Uterus (tissue), 4 donors: ENCODE measurements around the gene NQO2. TPM values are rescaled to one million over a fixed set of nuclear protein-coding genes. Genes with fewer than 3 reads are reported as not detected.
A peak's percentile ranks its signal among the peaks of the same experiment; 100 is the strongest.

Source experiments
- DNase-seq, 2 donors: peaks; one replicate each; pipeline ENCODE4 v3.0.0-alpha.2; 2019 to 2020
- H3K27ac ChIP-seq, 2 donors: fragments of 200-600 bp; sonication (generic); 1 replicate in 1 of 2; 2 replicates in 1 of 2; pipeline ENCODE4 v1.5.1; 2016 to 2018
- H3K27me3 ChIP-seq, 2 donors: fragments of 200-600 bp; sonication (generic); one replicate each; pipeline ENCODE4 v1.5.1; 2018 to 2019; ENCODE audit warnings: control low read depth in 1 of 2
- H3K36me3 ChIP-seq, 2 donors: fragments of 200-600 bp; sonication (generic); one replicate each; pipeline ENCODE4 v1.5.1; 2019; ENCODE audit warnings: control low read depth in 1 of 2
- H3K4me1 ChIP-seq, 2 donors: fragments of 200-600 bp; sonication (generic); one replicate each; pipeline ENCODE4 v1.5.1; 2018 to 2019; ENCODE audit warnings: control low read depth in 1 of 2
- H3K4me3 ChIP-seq, 2 donors: fragments of 200-600 bp; sonication (generic); 1 replicate in 1 of 2; 2 replicates in 1 of 2; pipeline ENCODE4 v1.5.1; 2018 to 2019; ENCODE audit warnings: mild to moderate bottlenecking in 1 of 2
- H3K9me3 ChIP-seq, 2 donors: fragments of 200-600 bp; sonication (generic); one replicate each; pipeline ENCODE4 v1.5.1; 2019; ENCODE audit warnings: control low read depth in 1 of 2
- CTCF ChIP-seq, 4 experiments: fragments of 200-600 bp in 2 of 4; fragments of 450-650 bp in 2 of 4; sonication (generic) in 2 of 4; IDR thresholded peaks; one replicate each; pipeline ENCODE4 v1.5.1; 2016 to 2019; ENCODE audit warnings: antibody characterized with exemption in 4 of 4, mild to moderate bottlenecking in 2 of 4, moderate library complexity in 1 of 4
- POLR2A ChIP-seq, 2 donors: fragments of 450-650 bp; IDR thresholded peaks; one replicate each; pipeline ENCODE4 v1.6.1; 2016; ENCODE audit warnings: antibody characterized with exemption in 2 of 2, mild to moderate bottlenecking in 1 of 2, moderate library complexity in 1 of 2
- intact Hi-C: fragments of 100-400 bp; cut with DNase I; formaldehyde crosslinking; loops from one replicate; pipeline ENCODE4 v1.15.1; 2023; ENCODE audit warnings: low total_unique reads
- total RNA-seq, 4 donors: library from RNA; depleted of rRNA in 3 of 4; stranded (reverse); fragments of >200 nt in 3 of 4; gene quantifications; one replicate each; pipeline versions ENCODE4 v1.1.0 to v1.2.4, GENCODE V29; 2014 to 2023
- donor health status: DM: yes; HTN: yes; CAD: no.

Gene NQO2
- total RNA-seq, 4 donors from 2014 or later: 7.8 to 50.3 (median 21.6) TPM

GRCh38 chr6:2953098-2953497 is 46.6 kb upstream of the NQO2 start:
- H3K4me1 ChIP-seq: no peaks in the 10 kb centered on the region
- peak overlapping the region; percentile 64 to 77 for H3K27ac ChIP-seq
- no peaks in the 10 kb centered on the region for H3K27me3 ChIP-seq
- no peak overlapping the region for H3K4me3 ChIP-seq
- TF ChIP-seq POLR2A (IDR thresholded peaks at IDR 0.05) (no peak), CTCF (IDR thresholded peaks at IDR 0.05) (no peak)
- intact Hi-C loops: no loop called here
- no peak for DNase-seq
- H3K9me3 ChIP-seq: no peaks in the 10 kb centered on the region
- no peaks in the 10 kb centered on the region for H3K36me3 ChIP-seq

- H3K9me3 ChIP-seq: no peaks in the 10 kb centered on the region
- TF ChIP-seq POLR2A (IDR thresholded peaks at IDR 0.05) (no peak), CTCF (IDR thresholded peaks at IDR 0.05) (no peak)
- intact Hi-C loops: no loop called here
- no peaks in the 10 kb centered on the region for H3K36me3 ChIP-seq
- H3K4me1 ChIP-seq: no peaks in the 10 kb centered on the region
- peak overlapping the region; percentile 45 to 49 for H3K27ac ChIP-seq
- H3K27me3 ChIP-seq: no peaks in the 10 kb centered on the region
- DNase-seq: no peak
- H3K4me3 ChIP-seq: no peak overlapping the region
Observed at GRCh38 chr6:2956930-2957685, 42.6 kb upstream of the NQO2 start.

- no peaks in the 10 kb centered on the region for H3K27me3 ChIP-seq
- no peak for DNase-seq
- H3K4me3 ChIP-seq: no peak overlapping the region
- no peaks in the 10 kb centered on the region for H3K4me1 ChIP-seq
- H3K27ac ChIP-seq: peak overlapping the region; percentile 45 to 49
- H3K9me3 ChIP-seq: no peaks in the 10 kb centered on the region
- TF ChIP-seq POLR2A (IDR thresholded peaks at IDR 0.05): no peak
- no peak for TF ChIP-seq CTCF (IDR thresholded peaks at IDR 0.05)
- intact Hi-C loops: no loop called here
- H3K36me3 ChIP-seq: no peaks in the 10 kb centered on the region
Observed at GRCh38 chr6:2957696-2958330, 41.9 kb upstream of the NQO2 start.

GRCh38 chr6:2958331-2958711 is 41.4 kb upstream of the NQO2 start:
- no peaks in the 10 kb centered on the region for H3K9me3 ChIP-seq
- H3K27ac ChIP-seq: peak overlapping the region; percentile 45 to 49
- DNase-seq: no peak
- H3K4me1 ChIP-seq: peaks cover 0 to under 1% of the 10 kb centered on the region in 2 donors
- H3K27me3 ChIP-seq: no peaks in the 10 kb centered on the region
- H3K4me3 ChIP-seq: no peak overlapping the region
- no peaks in the 10 kb centered on the region for H3K36me3 ChIP-seq
- intact Hi-C loops: no loop called here
- TF ChIP-seq CTCF (IDR thresholded peaks at IDR 0.05) (no peak), POLR2A (IDR thresholded peaks at IDR 0.05) (no peak)

GRCh38 chr6:2958776-2959175 is 40.9 kb upstream of the NQO2 start:
- Histone ChIP-seq H3K27ac (peak overlapping the region; percentile 45 to 49), H3K27me3 (no peaks in the 10 kb centered on the region), H3K36me3 (no peaks in the 10 kb centered on the region), H3K4me3 (no peak overlapping the region), H3K4me1 (peaks cover 0 to 5% of the 10 kb centered on the region in 2 donors), H3K9me3 (no peaks in the 10 kb centered on the region)
- intact Hi-C loops: no loop called here
- DNase-seq: no peak
- no peak for TF ChIP-seq CTCF (IDR thresholded peaks at IDR 0.05)
- no peak for TF ChIP-seq POLR2A (IDR thresholded peaks at IDR 0.05)
